GM21515 (cell line): ENCODE data around the gene ETDC.

Experiments used
- ATAC-seq: cut with Tn5 transposase; IDR thresholded peaks from one replicate; pipeline ENCODE4 v1.9.1; 2021; ENCODE audit not compliant: unreplicated experiment

Gene ETDC

DNA sequence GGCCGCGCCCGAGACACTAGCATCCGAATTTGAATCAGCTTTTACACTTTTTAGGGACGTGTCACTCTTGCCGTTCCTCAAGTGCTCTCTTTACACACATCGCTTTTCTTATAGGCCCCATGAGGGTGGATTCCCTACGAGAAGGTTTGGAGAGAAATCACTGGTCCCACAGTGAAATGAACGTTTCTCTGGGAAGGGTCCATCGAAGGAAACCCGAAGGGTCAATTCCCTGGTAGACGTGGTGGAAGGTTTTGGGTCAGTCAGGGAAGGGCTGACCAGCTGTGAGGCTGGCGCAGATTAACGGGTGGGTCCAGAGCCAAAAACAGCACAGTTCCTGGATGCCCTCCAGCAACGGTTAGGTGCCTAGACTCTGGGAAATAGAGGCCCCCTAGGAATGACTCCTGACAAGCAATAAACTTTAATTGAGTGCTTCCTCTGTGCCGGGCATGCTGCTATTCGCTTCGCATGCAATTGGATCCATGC is 35.9 kb downstream of the ETDC start:
- no peak for ATAC-seq

DNA sequence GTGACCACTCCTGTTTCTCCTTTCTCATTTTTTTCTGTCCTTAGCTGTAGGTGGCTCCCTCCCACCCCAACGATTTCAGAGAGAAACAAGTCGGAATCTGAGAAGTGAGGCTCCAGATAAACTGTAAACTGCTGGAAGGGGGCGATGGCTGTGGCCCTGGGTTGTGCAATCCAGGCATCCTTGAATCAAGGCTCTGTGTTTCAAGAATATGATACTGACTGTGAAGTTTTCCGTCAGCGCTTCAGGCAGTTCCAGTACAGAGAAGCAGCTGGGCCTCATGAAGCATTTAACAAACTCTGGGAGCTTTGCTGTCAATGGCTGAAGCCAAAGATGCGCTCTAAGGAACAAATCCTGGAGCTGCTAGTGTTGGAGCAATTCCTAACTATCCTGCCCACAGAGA is 37.7 kb downstream of the ETDC start:
- no peak for ATAC-seq

DNA sequence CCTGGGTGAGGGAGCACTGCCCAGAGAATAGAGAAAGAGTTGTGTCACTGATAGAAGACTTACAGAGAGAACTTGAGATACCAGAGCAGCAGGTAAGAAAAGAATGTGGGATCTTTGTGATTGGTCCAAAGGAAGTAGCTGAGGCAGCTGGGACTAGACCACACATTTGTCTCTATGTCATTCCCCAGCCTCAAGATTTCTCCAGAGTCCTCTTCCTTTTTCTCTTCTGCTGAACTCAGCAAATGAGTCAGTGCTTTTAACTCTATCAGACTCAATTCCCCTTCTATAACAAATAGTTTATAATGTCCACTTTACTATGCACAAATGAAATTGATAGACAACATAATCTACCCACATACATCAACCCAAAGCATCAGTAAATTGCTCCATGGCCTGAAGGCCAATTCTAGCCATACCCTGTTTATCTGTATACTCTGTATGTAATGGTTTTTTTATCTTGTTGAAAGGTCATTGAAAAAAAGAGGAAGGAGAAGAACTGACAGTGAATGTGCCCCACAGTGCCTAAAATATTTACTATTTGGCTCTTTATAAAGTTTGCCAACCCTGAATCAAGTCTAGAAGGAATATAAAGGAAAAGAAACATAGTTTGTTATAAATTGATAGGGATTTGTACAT is 38.2 kb downstream of the ETDC start:
- ATAC-seq, result no peak

DNA sequence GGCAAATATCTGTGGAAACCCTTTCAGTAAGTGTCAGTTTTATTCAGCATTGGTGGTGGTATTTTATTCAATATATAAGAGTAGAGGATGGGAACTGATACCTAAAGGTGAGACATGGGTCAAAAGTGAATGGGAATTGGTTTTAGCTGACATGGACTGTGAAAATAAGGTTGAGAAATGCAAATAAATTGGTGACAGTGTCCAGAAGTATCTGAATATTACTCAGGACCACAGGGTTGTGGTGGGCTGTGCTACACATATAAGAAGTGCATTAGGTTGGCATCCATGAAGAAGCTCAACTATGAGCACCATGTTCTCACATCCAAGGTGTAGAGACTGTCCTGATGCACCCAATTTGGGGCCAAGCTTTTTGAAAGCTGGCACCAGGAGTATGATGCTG is 45.0 kb downstream of the ETDC start:
- no peak for ATAC-seq
